ENCODE measurements around the gene CLDN9. TPM values are rescaled to one million over a fixed set of nuclear protein-coding genes. Genes with fewer than 3 reads are reported as not detected.

The CLDN9 gene
- total and polyA plus RNA-seq, 7 donors: 0.12 to 2.2 (median 0.74) TPM

DNA sequence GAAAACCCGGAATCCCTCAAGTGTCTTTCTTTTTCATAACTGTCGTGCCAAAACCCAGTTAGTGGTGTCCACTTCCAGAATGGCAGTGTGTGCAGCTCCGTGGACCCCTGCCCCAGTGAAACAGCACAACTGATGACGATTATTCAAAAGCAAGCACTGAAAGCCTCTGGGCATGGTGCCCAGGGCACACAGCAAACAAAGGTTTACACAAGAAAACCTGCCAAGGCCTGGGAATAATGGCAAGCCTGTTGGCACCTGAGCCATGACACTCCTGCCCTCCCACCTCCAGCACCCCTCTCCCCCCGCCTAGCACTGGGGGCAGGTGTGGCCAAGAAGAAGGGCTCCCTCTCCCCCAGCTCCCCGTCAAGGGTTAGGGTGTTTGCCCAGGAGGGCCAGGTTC is 35.3 kb upstream of the CLDN9 start:
- Histone ChIP-seq H3K9me3 (no peaks in the 10 kb centered on the region), H3K27ac (no peak overlapping the region), H3K36me3 (ENCODE audit: insufficient read depth in 1 of 2, low read depth in 1 of 2) (no peaks in the 10 kb centered on the region), H3K27me3 (ENCODE audit: insufficient read depth in 3 of 3, low read length in 2 of 3) (peaks cover 0 to 6% (median 2%) of the 10 kb centered on the region in 3 donors), H3K4me3 (no peak overlapping the region), H3K4me1 (no peaks in the 10 kb centered on the region)
- no peak for DNase-seq
- ATAC-seq: no peak
- intact Hi-C loops (cut with DNase I): no loop called here
- 77 to 84% (median 82%) methylated on average over 6 of the region's 6 CpGs for WGBS, 3 donors
- no peak for TF ChIP-seq CTCF (IDR thresholded peaks at IDR 0.05)

GRCh38 chr16:2979669-2980226 is 33.0 kb upstream of the CLDN9 start:
- DNase-seq (no peak), ATAC-seq (no peak)
- peaks cover 9% of the 10 kb centered on the region for H3K4me1 ChIP-seq
- WGBS, 3 donors: 6 to 11% (median 9%) methylated on average over 34 to 43 of the region's 43 CpGs
- no peak for TF ChIP-seq CTCF (IDR thresholded peaks at IDR 0.05)
- no peaks in the 10 kb centered on the region for H3K36me3 ChIP-seq (ENCODE audit: insufficient read depth in 1 of 2, low read depth in 1 of 2)
- peak overlapping the region; percentile 89 for H3K4me3 ChIP-seq
- no peaks in the 10 kb centered on the region for H3K9me3 ChIP-seq
- H3K27ac ChIP-seq: no peak overlapping the region
- intact Hi-C loops (cut with DNase I): no loop called here
- peaks cover 0 to 6% (median 2%) of the 10 kb centered on the region in 3 donors for H3K27me3 ChIP-seq (ENCODE audit: insufficient read depth in 3 of 3, low read length in 2 of 3)

DNA sequence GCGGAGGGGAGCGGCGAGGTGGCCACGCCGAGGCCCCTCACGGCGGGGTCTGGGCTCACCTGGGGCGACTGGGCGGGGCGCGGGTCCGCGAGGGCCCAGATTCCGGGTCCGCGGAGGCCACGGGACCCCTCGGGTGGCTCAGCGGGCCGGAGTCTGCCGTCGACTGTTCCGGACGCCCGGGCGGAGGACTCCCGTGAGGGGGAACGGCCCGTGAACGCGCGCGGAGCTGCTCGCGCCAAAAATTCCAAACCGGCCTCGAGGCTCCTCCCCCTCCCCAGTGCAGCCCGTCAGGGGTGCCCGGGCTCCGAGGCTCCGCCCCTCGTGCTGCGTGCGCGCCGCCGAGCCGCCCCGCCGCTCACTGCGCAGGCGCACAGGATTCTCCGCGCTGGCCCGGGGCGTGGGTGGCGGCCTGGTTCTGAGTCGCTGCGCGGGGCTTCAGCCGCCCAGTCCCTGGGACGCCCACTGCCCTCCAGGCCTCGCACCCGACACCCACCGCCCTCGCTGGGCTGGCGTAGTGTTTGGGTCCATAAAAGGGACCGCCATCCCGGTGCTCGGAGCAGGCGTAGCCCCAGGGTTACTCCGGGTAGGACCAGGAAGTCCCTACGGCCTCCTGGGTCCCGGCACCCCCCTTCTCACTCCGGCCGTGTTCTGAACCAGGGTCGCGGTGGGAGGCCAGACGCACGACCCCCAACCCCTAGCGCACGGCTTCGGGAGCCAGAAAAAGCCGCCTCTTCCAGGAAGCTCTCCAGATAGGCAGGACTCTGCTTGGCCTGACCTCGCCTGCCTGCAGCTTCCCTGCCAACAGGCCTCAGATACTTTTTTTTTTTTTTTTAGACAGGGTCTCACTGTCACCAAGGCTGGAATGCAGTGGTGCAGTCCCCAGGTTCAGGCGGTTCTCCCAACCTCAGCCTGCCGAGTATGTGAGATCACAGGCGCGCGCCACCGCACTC is 32.2 kb upstream of the CLDN9 start, which contains the start of gene PKMYT1:
PKMYT1 (minus strand) TSS at position 220 of the 950 bp plus-strand sequence. CDS start 789 bp downstream, outside the sequence.
- H3K9me3 ChIP-seq: no peaks in the 10 kb centered on the region
- H3K36me3 ChIP-seq (ENCODE audit: insufficient read depth in 1 of 2, low read depth in 1 of 2): no peaks in the 10 kb centered on the region
- ATAC-seq (peak; percentile 93 to 96 (median 95)), DNase-seq (peak; percentile 93 to 96)
- H3K4me3 ChIP-seq: peak within 1 kb of the TSS; percentile 89
- 6 to 10% (median 9%) methylated on average over 56 to 91 of the region's 91 CpGs for WGBS, 3 donors
- H3K27ac ChIP-seq: peak within 1 kb of the TSS; percentile 88
- peaks cover 0 to 6% (median 2%) of the 10 kb centered on the region in 3 donors for H3K27me3 ChIP-seq (ENCODE audit: insufficient read depth in 3 of 3, low read length in 2 of 3)
- peaks cover 16% of the 10 kb centered on the region for H3K4me1 ChIP-seq
- TF ChIP-seq CTCF (IDR thresholded peaks at IDR 0.05): no peak
- intact Hi-C loops (cut with DNase I): no loop called here

DNA sequence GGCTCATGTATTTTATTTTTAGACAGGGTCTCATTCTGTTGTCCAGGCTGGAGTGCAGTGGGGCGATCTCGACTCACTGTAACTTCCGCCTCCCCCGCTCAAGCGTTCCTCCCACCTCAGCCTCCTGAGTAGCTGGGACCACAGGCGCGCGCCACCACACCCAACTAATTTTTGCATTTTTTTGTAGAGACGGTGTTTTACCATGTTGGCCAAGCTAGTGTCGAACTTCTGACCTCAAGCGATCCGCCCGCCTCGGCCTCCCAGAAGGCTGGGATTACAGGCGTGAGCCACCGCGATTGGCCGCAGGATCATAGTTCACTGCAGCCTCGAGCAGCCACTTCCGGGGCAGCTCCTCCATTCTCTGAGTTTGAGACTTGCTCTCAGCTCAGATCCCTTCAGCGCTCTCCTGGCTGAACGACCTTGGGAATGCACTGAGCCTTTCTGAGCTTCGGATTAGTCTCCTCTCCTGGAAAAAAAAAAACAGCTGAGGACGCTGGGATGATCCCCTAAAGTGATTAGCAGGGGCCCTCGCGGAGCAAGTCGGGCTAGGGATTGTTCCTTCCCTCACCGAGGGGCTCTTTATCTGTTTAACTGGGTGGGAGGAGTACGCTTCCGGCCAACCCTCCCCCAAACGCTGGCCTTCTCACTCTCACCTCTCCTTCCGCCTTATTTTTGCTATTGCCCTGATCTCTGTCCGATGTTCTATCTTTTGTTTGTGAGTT is 31.4 kb upstream of the CLDN9 start:
- Histone ChIP-seq H3K4me3 (peak overlapping the region; percentile 89), H3K27ac (no peak overlapping the region), H3K27me3 (ENCODE audit: insufficient read depth in 3 of 3, low read length in 2 of 3) (peaks cover 0 to 6% (median 2%) of the 10 kb centered on the region in 3 donors), H3K36me3 (ENCODE audit: insufficient read depth in 1 of 2, low read depth in 1 of 2) (no peaks in the 10 kb centered on the region), H3K4me1 (peaks cover 25% of the 10 kb centered on the region), H3K9me3 (no peaks in the 10 kb centered on the region)
- intact Hi-C loops (cut with DNase I): no loop called here
- 57 to 61% (median 60%) methylated on average over 31 to 33 of the region's 33 CpGs for WGBS, 3 donors
- TF ChIP-seq CTCF (IDR thresholded peaks at IDR 0.05): no peak
- ATAC-seq: no peak
- DNase-seq: no peak

Data from psoas muscle (tissue), 8 donors.